Stimulated activated CD4-positive, alpha-beta T cell treated with anti-CD3 and anti-CD28 coated beads, Interleukin-2, amount 100 ng/mL, for 24 hours (primary cell): ENCODE measurements around the gene PDGFRB.

Source experiments
- DNase-seq, 2 donors: peaks; one replicate each; pipeline ENCODE4 v3.0.0-alpha.2; 2020

Gene PDGFRB

GRCh38 chr5:150155258-150156026, at the start of gene PDGFRB:
TSS of gene PDGFRB (minus strand) at chr5:150155845. CDS start at chr5:150137047, 18,798 bp downstream.
- DNase-seq = peak; percentile 32 to 33

GRCh38 chr5:150204590-150204960, 48.9 kb upstream of the PDGFRB start:
- no peak for DNase-seq

GRCh38 chr5:150203832-150204589, 48.4 kb upstream of the PDGFRB start:
- no peak for DNase-seq

GRCh38 chr5:150202501-150202900, 46.9 kb upstream of the PDGFRB start:
- DNase-seq = no peak

GRCh38 chr5:150197476-150197875, 41.8 kb upstream of the PDGFRB start:
- no peak for DNase-seq

GRCh38 chr5:150196986-150197385, 41.3 kb upstream of the PDGFRB start:
- no peak for DNase-seq

- DNase-seq = no peak
These were observed 40.9 kb upstream of the PDGFRB start for GRCh38 chr5:150196514-150196913.

GRCh38 chr5:150195736-150196485, 40.3 kb upstream of the PDGFRB start:
- no peak for DNase-seq

GRCh38 chr5:150192462-150192861, 36.8 kb upstream of the PDGFRB start:
- DNase-seq = no peak

GRCh38 chr5:150190987-150191386, 35.3 kb upstream of the PDGFRB start:
- no peak for DNase-seq

- no peak for DNase-seq
These were observed 34.9 kb upstream of the PDGFRB start for GRCh38 chr5:150190503-150190979.

- DNase-seq = no peak
These were observed 34.3 kb upstream of the PDGFRB start, which contains the start of gene SLC6A7 for GRCh38 chr5:150189728-150190502. TSS of gene SLC6A7 (plus strand) at chr5:150190062. CDS start at chr5:150190328, 266 bp downstream.

GRCh38 chr5:150189326-150189725, 33.7 kb upstream of the PDGFRB start:
- DNase-seq = no peak

- no peak for DNase-seq
These were observed 32.6 kb upstream of the PDGFRB start for GRCh38 chr5:150188146-150188842.

GRCh38 chr5:150186897-150187296, 31.3 kb upstream of the PDGFRB start:
- no peak for DNase-seq

GRCh38 chr5:150186137-150186536, 30.5 kb upstream of the PDGFRB start:
- DNase-seq = no peak

- DNase-seq = no peak
These were observed 29.6 kb upstream of the PDGFRB start for GRCh38 chr5:150184990-150185912.

- no peak for DNase-seq
These were observed 28.4 kb upstream of the PDGFRB start for GRCh38 chr5:150184006-150184405.

- no peak for DNase-seq
These were observed 27.8 kb upstream of the PDGFRB start for GRCh38 chr5:150183436-150183835.

- no peak for DNase-seq
These were observed 27.1 kb upstream of the PDGFRB start for GRCh38 chr5:150182774-150183173.
